ENCODE measurements around the gene TEKT3. TPM values are rescaled to one million over a fixed set of nuclear protein-coding genes. Genes with fewer than 3 reads are reported as not detected.

The TEKT3 gene
- polyA plus RNA-seq, 4 donors = 0.24 to 1.2 TPM; not detected in 2

GRCh38 chr17:15363702-15364101 lies 22.3 kb upstream of the TEKT3 start:
- no peaks in the 10 kb centered on the region for H3K9me3 ChIP-seq (ENCODE audit: control insufficient read depth in 2 of 2, insufficient read depth in 1 of 2, low read depth in 1 of 2, low read length in 1 of 2)
- H3K36me3 ChIP-seq (ENCODE audit: control insufficient read depth in 3 of 3, insufficient read depth in 2 of 3, low read depth in 1 of 3, low read length in 3 of 3) = no peaks in the 10 kb centered on the region
- no peak overlapping the region for H3K27ac ChIP-seq (ENCODE audit: low read depth in 1 of 3, low read length in 2 of 3)
- DNase-seq (no peak), FAIRE-seq (no peak)
- peaks cover 0 to 13% (median 0%) of the 10 kb centered on the region in 3 donors for H3K4me1 ChIP-seq (ENCODE audit: control insufficient read depth in 3 of 3, insufficient read depth in 2 of 3, low read depth in 1 of 3, low read length in 2 of 3)
- H3K4me3 ChIP-seq (ENCODE audit: low read depth in 1 of 3, low read length in 3 of 3) = no peak overlapping the region
- no peaks in the 10 kb centered on the region for H3K27me3 ChIP-seq (ENCODE audit: control insufficient read depth in 3 of 3, insufficient read depth in 3 of 3, low read length in 3 of 3)
- WGBS, 3 donors = 79 to 87% (median 82%) methylated on average over 6 of the region's 6 CpGs

GRCh38 chr17:15361592-15361991 lies 20.2 kb upstream of the TEKT3 start:
- no peak overlapping the region for H3K4me3 ChIP-seq (ENCODE audit: low read depth in 1 of 3, low read length in 3 of 3)
- no peak for FAIRE-seq
- 69 to 76% (median 70%) methylated on average over 2 of the region's 2 CpGs for WGBS, 3 donors

GRCh38 chr17:15361151-15361550 lies 19.8 kb upstream of the TEKT3 start:
- WGBS, 3 donors = 77 to 87% (median 81%) methylated on average over 7 of the region's 7 CpGs
- Histone ChIP-seq H3K4me1 (ENCODE audit: control insufficient read depth in 3 of 3, insufficient read depth in 2 of 3, low read depth in 1 of 3, low read length in 2 of 3) (peaks cover 0 to 13% (median 0%) of the 10 kb centered on the region in 3 donors), H3K4me3 (ENCODE audit: low read depth in 1 of 3, low read length in 3 of 3) (no peak overlapping the region), H3K36me3 (ENCODE audit: control insufficient read depth in 3 of 3, insufficient read depth in 2 of 3, low read depth in 1 of 3, low read length in 3 of 3) (no peaks in the 10 kb centered on the region), H3K27me3 (ENCODE audit: control insufficient read depth in 3 of 3, insufficient read depth in 3 of 3, low read length in 3 of 3) (no peaks in the 10 kb centered on the region), H3K9me3 (ENCODE audit: control insufficient read depth in 2 of 2, insufficient read depth in 1 of 2, low read depth in 1 of 2, low read length in 1 of 2) (no peaks in the 10 kb centered on the region), H3K27ac (ENCODE audit: low read depth in 1 of 3, low read length in 2 of 3) (no peak overlapping the region)
- FAIRE-seq (no peak), DNase-seq (no peak)

More at GRCh38 chr17:15361592-15361991, 20.2 kb upstream of the TEKT3 start:
- no peak for DNase-seq
- no peaks in the 10 kb centered on the region for H3K9me3 ChIP-seq (ENCODE audit: control insufficient read depth in 2 of 2, insufficient read depth in 1 of 2, low read depth in 1 of 2, low read length in 1 of 2)
- H3K36me3 ChIP-seq (ENCODE audit: control insufficient read depth in 3 of 3, insufficient read depth in 2 of 3, low read depth in 1 of 3, low read length in 3 of 3) = no peaks in the 10 kb centered on the region
- H3K27ac ChIP-seq (ENCODE audit: low read depth in 1 of 3, low read length in 2 of 3) = no peak overlapping the region
- H3K4me1 ChIP-seq (ENCODE audit: control insufficient read depth in 3 of 3, insufficient read depth in 2 of 3, low read depth in 1 of 3, low read length in 2 of 3) = peaks cover 0 to 13% (median 0%) of the 10 kb centered on the region in 3 donors
- H3K27me3 ChIP-seq (ENCODE audit: control insufficient read depth in 3 of 3, insufficient read depth in 3 of 3, low read length in 3 of 3) = no peaks in the 10 kb centered on the region

GRCh38 chr17:15354256-15354655 lies 12.9 kb upstream of the TEKT3 start:
- no peak for FAIRE-seq
- no peak overlapping the region for H3K4me3 ChIP-seq (ENCODE audit: low read depth in 1 of 3, low read length in 3 of 3)
- peak overlapping the region; percentile 5 to 82 (median 48) for H3K27ac ChIP-seq (ENCODE audit: low read depth in 1 of 3, low read length in 2 of 3)
- DNase-seq = peak; percentile 85 to 90
- WGBS, 3 donors = 22 to 67% (median 39%) methylated on average over 3 of the region's 3 CpGs
- H3K27me3 ChIP-seq (ENCODE audit: control insufficient read depth in 3 of 3, insufficient read depth in 3 of 3, low read length in 3 of 3) = no peaks in the 10 kb centered on the region
- H3K9me3 ChIP-seq (ENCODE audit: control insufficient read depth in 2 of 2, insufficient read depth in 1 of 2, low read depth in 1 of 2, low read length in 1 of 2) = peaks cover 0 to 8% of the 10 kb centered on the region in 2 donors
- no peaks in the 10 kb centered on the region for H3K36me3 ChIP-seq (ENCODE audit: control insufficient read depth in 3 of 3, insufficient read depth in 2 of 3, low read depth in 1 of 3, low read length in 3 of 3)
- H3K4me1 ChIP-seq (ENCODE audit: control insufficient read depth in 3 of 3, insufficient read depth in 2 of 3, low read depth in 1 of 3, low read length in 2 of 3) = peaks cover 4 to 36% (median 15%) of the 10 kb centered on the region in 3 donors

GRCh38 chr17:15351925-15352324 lies 10.5 kb upstream of the TEKT3 start:
- H3K27ac ChIP-seq (ENCODE audit: low read depth in 1 of 3, low read length in 2 of 3) = peak overlapping the region in 2 of 3 donors; percentile 48 to 86
- H3K27me3 ChIP-seq (ENCODE audit: control insufficient read depth in 3 of 3, insufficient read depth in 3 of 3, low read length in 3 of 3) = no peaks in the 10 kb centered on the region
- 8 to 31% (median 21%) methylated on average over 3 of the region's 3 CpGs for WGBS, 3 donors

GRCh38 chr17:15351478-15351840 lies 10.1 kb upstream of the TEKT3 start:
- WGBS, 3 donors = 65 to 88% (median 76%) methylated on average over 4 of the region's 4 CpGs
- H3K4me3 ChIP-seq (ENCODE audit: low read depth in 1 of 3, low read length in 3 of 3) = no peak overlapping the region
- H3K4me1 ChIP-seq (ENCODE audit: control insufficient read depth in 3 of 3, insufficient read depth in 2 of 3, low read depth in 1 of 3, low read length in 2 of 3) = peaks cover 9 to 59% (median 15%) of the 10 kb centered on the region in 3 donors
- DNase-seq = no peak
- peaks cover 0 to 8% of the 10 kb centered on the region in 2 donors for H3K9me3 ChIP-seq (ENCODE audit: control insufficient read depth in 2 of 2, insufficient read depth in 1 of 2, low read depth in 1 of 2, low read length in 1 of 2)
- no peaks in the 10 kb centered on the region for H3K36me3 ChIP-seq (ENCODE audit: control insufficient read depth in 3 of 3, insufficient read depth in 2 of 3, low read depth in 1 of 3, low read length in 3 of 3)
- H3K27me3 ChIP-seq (ENCODE audit: control insufficient read depth in 3 of 3, insufficient read depth in 3 of 3, low read length in 3 of 3) = no peaks in the 10 kb centered on the region
- H3K27ac ChIP-seq (ENCODE audit: low read depth in 1 of 3, low read length in 2 of 3) = peak overlapping the region; percentile 5 to 52 (median 48)
- FAIRE-seq = no peak

More at GRCh38 chr17:15351925-15352324, 10.5 kb upstream of the TEKT3 start:
- peak in 1 of 2 donors; percentile 93 for DNase-seq
- FAIRE-seq = no peak
- peaks cover 9 to 54% (median 15%) of the 10 kb centered on the region in 3 donors for H3K4me1 ChIP-seq (ENCODE audit: control insufficient read depth in 3 of 3, insufficient read depth in 2 of 3, low read depth in 1 of 3, low read length in 2 of 3)
- no peak overlapping the region for H3K4me3 ChIP-seq (ENCODE audit: low read depth in 1 of 3, low read length in 3 of 3)
- peaks cover 0 to 8% of the 10 kb centered on the region in 2 donors for H3K9me3 ChIP-seq (ENCODE audit: control insufficient read depth in 2 of 2, insufficient read depth in 1 of 2, low read depth in 1 of 2, low read length in 1 of 2)
- H3K36me3 ChIP-seq (ENCODE audit: control insufficient read depth in 3 of 3, insufficient read depth in 2 of 3, low read depth in 1 of 3, low read length in 3 of 3) = no peaks in the 10 kb centered on the region

GRCh38 chr17:15350777-15351477 lies 9.5 kb upstream of the TEKT3 start:
- peak overlapping the region; percentile 6 to 52 (median 48) for H3K27ac ChIP-seq (ENCODE audit: low read depth in 1 of 3, low read length in 2 of 3)
- H3K9me3 ChIP-seq (ENCODE audit: control insufficient read depth in 2 of 2, insufficient read depth in 1 of 2, low read depth in 1 of 2, low read length in 1 of 2) = peaks cover 0 to 8% of the 10 kb centered on the region in 2 donors
- no peak for FAIRE-seq
- peaks cover 11 to 63% (median 15%) of the 10 kb centered on the region in 3 donors for H3K4me1 ChIP-seq (ENCODE audit: control insufficient read depth in 3 of 3, insufficient read depth in 2 of 3, low read depth in 1 of 3, low read length in 2 of 3)
- WGBS, 3 donors = 64 to 89% (median 88%) methylated on average over 10 of the region's 10 CpGs
- no peaks in the 10 kb centered on the region for H3K27me3 ChIP-seq (ENCODE audit: control insufficient read depth in 3 of 3, insufficient read depth in 3 of 3, low read length in 3 of 3)
- no peaks in the 10 kb centered on the region for H3K36me3 ChIP-seq (ENCODE audit: control insufficient read depth in 3 of 3, insufficient read depth in 2 of 3, low read depth in 1 of 3, low read length in 3 of 3)
- H3K4me3 ChIP-seq (ENCODE audit: low read depth in 1 of 3, low read length in 3 of 3) = no peak overlapping the region
- peak in 1 of 2 donors; percentile 1 for DNase-seq

- Histone ChIP-seq H3K27ac (ENCODE audit: low read depth in 1 of 3, low read length in 2 of 3) (peak overlapping the region in 2 of 3 donors; percentile 77), H3K9me3 (ENCODE audit: control insufficient read depth in 2 of 2, insufficient read depth in 1 of 2, low read depth in 1 of 2, low read length in 1 of 2) (no peaks in the 10 kb centered on the region), H3K4me1 (ENCODE audit: control insufficient read depth in 3 of 3, insufficient read depth in 2 of 3, low read depth in 1 of 3, low read length in 2 of 3) (peaks cover 11 to 60% (median 15%) of the 10 kb centered on the region in 3 donors), H3K36me3 (ENCODE audit: control insufficient read depth in 3 of 3, insufficient read depth in 2 of 3, low read depth in 1 of 3, low read length in 3 of 3) (no peaks in the 10 kb centered on the region), H3K4me3 (ENCODE audit: low read depth in 1 of 3, low read length in 3 of 3) (no peak overlapping the region), H3K27me3 (ENCODE audit: control insufficient read depth in 3 of 3, insufficient read depth in 3 of 3, low read length in 3 of 3) (no peaks in the 10 kb centered on the region)
- 4 to 45% (median 27%) methylated on average over 2 of the region's 2 CpGs for WGBS, 3 donors
- peak; percentile 5 for FAIRE-seq
- peak; percentile 19 to 86 for DNase-seq
Measured at GRCh38 chr17:15349119-15349518, 7.7 kb upstream of the TEKT3 start.

Data from small intestine (tissue), 7 donors.